RPMI7951 (cell line): Measurements from ENCODE around the gene KMT5C. TPM values are rescaled to one million over a fixed set of nuclear protein-coding genes. Genes with fewer than 3 reads are reported as not detected.

Experiments used
- DNase-seq: peaks from one replicate; pipeline ENCODE4 v3.0.0-alpha.2; 2012; ENCODE audit warnings: low read depth
- total RNA-seq: library from RNA; depleted of rRNA; stranded (reverse); fragments of >200 nt; shearing (Covaris generic); gene quantifications from 2 replicates; pipeline ENCODE4 v1.2.3, GENCODE V29; 2014

Gene KMT5C
- total RNA-seq, 1 experiment from 2014 or later: 5.6 TPM

DNA sequence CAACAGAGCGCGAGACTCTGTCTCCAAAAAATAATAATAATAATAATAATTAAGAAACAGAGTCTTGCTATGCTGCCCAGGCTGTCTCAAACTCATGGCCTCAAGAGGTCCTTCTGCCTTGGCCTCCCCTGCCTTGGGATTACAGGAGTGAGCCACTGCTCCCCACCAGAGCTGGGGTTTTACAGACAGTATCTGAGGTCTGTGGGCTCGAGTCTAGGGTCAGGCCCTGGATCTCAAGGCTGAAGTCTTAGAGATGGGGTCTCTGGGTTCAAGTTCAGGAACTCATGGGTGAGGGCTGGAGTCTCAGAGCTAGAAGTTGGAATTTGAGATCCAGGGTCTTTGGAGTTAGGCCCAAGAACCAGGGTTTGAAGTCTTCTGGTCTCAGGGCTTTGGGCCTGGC, 27.1 kb downstream of the KMT5C start:
- no peak for DNase-seq

GRCh38 chr19:55368106-55368505, 28.4 kb downstream of the KMT5C start:
- no peak for DNase-seq

GRCh38 chr19:55368701-55369563, 29.3 kb downstream of the KMT5C start:
- peak; percentile 77 for DNase-seq

GRCh38 chr19:55369653-55370304, 30.1 kb downstream of the KMT5C start:
- DNase-seq: peak; percentile 83

DNA sequence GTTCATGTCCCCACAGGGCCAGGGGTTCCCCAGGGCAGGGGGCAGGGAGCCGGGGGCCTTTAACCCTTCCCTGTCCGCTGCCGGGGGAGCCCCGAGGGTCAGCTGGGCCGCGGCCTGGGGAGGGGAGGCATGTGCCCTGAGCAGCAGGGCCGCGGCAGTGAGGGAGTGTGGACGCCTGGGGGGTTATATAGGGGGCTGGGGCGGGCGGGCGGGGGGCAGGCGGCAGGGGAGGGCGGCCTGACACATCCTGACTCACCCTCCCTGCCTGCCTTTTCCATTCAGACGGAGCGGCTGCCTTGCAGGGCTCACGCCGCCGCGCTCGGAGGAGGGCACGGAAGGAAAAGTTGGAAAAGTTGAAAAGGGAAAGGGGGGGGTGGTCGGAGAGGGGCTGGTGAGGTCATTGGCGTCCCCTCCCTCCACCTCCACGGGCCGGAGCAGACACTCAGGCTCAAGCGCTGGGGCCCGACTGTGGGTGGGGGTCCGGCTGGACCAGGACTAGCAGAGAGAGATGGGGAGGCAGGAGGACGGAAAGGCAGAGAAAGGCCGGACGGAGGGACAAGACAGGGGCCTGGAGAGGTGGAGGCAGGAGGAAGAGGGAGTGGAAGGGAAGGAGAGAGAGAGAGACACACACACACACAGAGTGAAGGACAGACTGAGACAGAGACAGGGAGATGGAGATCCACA, 30.8 kb downstream of the KMT5C start, which contains the start of gene IL11:
IL11 (minus strand) TSS at position 159 of the 684 bp plus-strand sequence; CDS start at position 6, 153 bp downstream.
- DNase-seq: peak; percentile 74

GRCh38 chr19:55372316-55373081, 32.8 kb downstream of the KMT5C start:
- peak; percentile 75 for DNase-seq

GRCh38 chr19:55373306-55373992, 33.8 kb downstream of the KMT5C start:
- DNase-seq: no peak

DNA sequence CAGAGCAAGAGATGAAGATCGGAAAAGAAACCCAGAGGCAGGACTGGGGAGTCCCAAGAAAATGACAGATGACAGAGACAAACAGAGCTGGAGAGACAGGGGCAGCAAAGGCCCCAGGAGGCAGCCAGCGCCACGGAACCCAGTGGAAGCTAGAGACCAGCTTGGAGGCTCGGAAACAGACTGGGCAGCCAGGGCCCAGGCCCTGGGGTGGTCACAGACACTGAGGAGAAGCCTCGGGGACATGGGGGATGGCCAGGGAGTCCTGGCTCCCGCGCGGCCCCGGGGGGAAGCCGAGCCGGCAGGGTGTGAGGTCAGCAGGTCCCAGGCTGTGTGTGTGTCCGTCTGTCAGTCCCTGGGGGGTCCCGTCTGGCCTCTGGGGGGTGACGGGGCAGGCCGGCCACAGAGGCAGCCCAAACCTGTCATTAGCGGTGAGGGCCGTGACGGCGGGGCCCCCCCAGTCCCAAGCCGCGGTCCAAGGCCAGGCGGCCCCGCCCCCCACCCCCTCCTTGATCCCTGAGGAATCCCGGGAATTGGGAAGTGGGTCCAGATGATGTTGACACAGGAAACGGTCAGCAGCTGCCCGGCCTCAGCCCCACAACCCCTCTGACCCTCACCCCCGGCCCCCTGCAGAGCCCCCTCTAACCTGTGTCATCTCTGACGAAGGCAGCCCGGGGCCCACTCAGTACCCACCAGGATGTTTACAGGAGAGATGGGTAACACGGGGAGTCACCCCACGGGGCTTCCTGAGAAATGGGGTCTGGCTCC, 34.5 kb downstream of the KMT5C start:
- DNase-seq: peak; percentile 58

DNA sequence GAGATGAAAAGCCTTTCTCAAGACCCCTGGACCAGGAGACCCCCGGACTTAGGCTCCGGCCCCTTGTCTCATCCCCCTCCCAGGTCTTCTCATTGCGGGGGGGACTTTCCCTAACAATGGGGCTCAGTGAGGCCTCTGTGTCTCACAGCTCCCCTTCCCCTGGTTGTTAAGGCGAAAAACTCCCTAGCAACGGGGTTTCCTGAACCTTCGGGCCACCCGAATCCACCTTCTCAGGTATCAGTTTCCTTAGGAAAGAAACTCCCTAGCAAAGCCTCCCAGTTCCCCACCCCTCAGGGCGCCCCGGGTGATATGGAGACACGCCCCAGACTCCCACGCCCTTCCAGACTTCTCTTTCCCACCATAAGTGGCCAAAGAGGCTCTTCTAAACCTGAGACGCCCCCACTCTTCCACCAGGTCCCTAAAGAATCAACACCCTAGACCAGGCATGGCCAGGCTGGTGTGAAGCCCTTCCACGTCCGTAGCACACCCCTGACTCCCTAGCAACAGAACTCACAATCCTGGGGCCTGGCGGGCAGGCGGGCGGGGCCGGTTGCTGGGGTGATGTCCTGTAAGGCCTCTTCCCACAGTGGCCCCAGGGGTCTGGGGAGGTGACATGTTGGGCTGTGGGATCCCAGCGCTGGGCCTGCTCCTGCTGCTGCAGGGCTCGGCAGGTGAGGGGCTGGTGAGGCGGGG, 36.7 kb downstream of the KMT5C start, which contains the start of gene TMEM190:
TMEM190 (plus strand) TSS at position 586 of the 693 bp plus-strand sequence; CDS start at position 614, 28 bp downstream.
- DNase-seq: no peak

DNA sequence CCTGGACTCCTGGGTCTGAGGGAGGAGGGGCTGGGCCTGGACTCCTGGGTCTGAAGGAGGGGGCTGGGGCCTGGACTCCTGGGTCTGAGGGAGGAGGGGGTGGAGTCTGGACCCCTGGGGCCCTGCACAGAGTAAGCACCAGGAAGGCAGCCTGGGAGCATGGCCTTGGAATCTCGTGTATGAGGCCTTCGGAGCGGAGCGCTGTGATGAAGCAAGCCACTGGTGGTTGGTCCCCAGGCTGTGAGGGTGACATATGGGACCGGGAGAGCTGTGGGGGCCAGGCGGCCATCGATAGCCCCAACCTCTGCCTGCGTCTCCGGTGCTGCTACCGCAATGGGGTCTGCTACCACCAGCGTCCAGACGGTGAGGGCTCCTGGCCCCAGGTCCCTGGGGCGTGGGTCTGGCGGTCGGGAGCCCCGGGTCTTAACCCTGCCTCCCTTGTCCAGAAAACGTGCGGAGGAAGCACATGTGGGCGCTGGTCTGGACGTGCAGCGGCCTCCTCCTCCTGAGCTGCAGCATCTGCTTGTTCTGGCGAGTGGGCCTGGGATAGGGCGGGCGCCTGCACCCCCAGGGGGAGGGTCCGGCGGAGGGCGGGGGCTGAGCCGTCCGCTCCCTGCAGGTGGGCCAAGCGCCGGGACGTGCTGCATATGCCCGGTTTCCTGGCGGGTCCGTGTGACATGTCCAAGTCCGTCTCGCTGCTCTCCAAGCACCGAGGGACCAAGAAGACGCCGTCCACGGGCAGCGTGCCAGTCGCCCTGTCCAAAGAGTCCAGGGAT, 37.9 kb downstream of the KMT5C start:
- no peak for DNase-seq

DNA sequence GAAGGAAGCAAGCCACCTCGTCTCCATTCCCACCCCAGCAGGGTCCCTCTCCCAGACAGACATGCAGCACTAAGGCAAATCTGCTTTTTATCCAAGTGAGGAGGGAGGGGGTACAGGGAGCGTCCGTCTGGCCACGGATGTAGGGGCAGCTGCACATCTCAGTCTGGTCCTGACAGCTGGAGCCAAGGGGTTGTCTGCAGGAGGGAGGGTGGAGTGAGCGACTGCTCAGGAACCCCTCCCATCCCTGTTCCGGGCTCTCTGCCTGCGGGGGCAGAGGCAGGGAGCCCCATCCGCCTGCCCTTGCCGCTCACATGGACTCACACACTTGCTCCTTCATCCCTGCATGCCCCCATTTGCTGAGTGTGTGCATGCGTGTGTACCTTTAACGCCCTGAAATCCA, 39.5 kb downstream of the KMT5C start:
- DNase-seq: no peak

DNA sequence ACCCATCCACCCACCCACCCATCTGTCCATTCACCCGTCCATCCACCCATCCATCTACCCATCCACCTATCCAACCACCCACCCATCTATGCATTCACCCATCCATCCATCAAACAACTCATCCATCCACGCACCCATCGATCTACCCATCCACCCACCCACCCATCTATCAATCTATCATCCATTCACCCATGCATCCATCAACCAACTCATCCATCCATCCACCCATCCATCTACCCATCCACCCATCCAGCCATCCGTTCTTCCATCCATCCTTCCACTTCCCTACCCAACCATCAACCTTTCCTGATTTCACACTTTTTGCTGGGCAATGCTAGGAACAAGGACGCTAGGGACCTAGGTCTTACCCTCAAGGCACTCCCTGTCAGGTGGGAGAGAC, 42.3 kb downstream of the KMT5C start:
- DNase-seq: no peak

DNA sequence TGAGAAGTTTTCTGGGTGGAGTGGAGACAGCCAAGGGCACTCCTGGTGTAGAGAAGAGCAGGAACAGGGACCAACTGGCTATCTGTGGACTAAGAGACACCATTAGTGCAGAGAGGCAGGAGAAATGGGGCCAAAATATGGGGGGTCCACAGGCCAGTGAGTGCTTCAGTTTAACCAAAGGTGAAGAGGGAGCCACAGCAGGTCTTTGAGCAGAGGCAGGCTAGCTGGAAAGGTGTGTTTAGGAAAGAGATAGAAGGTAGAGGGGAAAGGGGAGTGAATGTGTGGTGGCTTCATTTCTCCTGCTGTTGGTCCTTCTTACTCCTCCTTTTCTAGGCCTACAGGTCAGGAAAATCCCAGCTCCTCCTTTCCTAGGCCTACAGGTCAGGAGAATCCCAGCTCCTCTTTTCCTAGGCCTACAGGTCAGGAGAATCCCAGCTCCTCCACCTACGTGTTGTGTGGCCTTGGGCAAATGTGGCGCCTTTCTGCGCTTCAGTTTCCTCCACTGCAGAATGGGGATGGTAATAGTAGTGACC, 42.9 kb downstream of the KMT5C start:
- DNase-seq: no peak

DNA sequence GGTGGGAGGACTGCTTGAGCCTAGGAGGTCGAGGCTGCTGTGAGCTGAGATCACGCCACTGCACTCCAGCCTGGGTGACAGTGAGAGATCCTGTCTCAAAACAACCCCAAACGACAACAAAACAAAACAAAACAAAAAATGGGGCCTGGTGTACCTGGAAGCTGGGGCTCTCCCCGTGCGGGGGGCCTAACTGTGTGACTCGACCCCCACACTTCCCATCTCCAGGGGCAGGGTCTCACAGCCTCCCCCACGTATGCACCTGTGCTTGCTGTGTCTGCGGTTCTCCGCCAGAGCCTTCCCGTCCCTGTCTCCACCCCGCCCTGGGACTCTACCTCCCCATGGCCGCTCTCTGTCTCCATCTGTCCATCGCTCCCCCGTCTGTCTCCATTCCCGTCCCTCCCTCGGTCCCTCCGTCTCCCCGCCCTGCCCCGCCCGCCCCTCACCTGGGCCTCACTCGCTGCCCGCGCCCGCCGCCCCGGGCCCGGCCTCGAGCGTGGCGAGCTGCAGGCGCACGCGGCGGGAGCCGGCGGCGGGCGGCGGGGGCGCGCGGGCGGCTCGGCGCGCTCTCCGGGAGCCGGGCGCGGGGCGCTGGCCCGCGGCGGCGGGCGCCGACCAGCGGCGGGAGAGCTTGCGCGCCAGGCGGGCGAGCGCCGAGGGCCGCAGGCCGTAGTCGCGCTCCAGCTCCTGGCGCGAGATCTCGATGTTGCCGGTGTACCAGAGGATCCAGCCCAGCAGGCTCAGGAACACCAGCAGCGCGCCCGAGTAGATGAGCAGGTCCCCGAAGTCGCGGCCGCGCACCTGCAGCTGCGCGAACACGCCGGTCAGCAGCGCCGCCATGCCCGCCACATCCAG, 43.8 kb downstream of the KMT5C start:
- peak; percentile 69 for DNase-seq

- DNase-seq: no peak
Observed at GRCh38 chr19:55384131-55384919, 44.6 kb downstream of the KMT5C start, which contains the start of gene TMEM238. Gene TMEM238 (minus strand): TSS chr19:55384292. CDS start chr19:55384259, 33 bp downstream.

DNA sequence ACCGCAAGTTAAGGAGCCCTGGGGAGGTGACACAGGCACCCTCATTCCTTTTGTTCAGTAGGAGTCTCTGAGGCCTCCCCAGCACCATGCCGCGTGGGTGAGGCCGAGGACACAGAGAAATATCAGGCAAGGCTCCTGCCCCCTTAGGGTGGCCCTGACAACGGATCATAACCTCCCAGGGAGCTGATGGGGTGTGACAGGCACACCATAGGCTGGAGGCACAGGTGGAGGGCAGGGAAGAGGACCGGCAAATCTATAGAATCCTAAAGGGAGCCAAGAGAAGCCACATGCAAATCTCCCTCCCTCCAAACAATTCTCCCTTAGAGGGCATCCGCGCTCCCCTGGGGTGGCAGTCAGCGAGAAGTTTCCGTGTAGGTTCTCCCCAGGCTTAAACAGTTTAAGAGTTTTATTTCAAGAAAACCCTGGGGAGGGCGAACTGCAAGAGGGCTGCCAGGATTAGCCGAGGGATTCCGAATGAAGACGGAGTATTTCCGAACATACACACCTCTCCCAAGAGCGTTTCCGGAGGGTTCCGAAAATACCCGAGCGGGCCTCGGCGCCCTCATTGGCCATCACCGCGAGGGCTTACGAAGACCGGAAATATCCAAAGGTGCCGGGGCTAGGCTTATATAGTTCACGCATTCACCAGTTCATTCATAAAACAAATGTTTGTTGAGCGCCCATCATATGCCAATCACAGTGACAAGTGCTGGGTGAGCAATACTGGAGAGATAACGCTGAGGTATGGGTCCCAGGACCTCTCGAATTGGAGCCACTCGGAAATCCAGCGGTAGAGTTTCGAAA, 45.4 kb downstream of the KMT5C start:
- DNase-seq: peak; percentile 94
